ENCODE results near the gene CALML3. TPM values are rescaled to one million over a fixed set of nuclear protein-coding genes. Genes with fewer than 3 reads are reported as not detected.
"Not testable (repeated sequence)": the region's sequence is repeated elsewhere in the genome, so short reads cannot be mapped to it uniquely, and the experiment has no call there.

CALML3 gene
- total RNA-seq, result not detected

DNA sequence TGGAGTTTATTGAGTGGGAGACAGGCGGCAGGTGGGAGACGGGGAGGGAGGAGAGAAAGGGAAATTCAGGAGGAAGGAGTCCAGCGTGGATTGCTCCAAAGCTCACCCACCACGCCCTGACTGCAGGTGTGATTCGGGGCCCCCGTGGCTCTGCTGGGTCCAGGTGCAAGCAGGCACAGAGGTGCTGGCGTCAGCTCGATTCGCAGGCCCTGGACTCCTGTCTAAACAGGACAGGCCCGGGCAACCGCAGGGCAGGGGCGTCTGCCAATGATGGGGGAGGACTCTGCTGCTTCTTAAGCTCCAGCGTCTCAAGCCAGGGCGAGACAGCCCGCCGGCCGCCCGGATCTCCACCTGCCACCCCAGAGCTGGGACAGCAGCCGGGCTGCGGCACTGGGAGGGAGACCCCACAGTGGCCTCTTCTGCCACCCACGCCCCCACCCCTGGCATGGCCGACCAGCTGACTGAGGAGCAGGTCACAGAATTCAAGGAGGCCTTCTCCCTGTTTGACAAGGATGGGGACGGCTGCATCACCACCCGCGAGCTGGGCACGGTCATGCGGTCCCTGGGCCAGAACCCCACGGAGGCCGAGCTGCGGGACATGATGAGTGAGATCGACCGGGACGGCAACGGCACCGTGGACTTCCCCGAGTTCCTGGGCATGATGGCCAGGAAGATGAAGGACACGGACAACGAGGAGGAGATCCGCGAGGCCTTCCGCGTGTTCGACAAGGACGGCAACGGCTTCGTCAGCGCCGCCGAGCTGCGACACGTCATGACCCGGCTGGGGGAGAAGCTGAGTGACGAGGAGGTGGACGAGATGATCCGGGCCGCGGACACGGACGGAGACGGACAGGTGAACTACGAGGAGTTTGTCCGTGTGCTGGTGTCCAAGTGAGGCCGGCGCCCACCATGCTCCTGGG, at the start of gene CALML3:
TSS of gene CALML3 (plus strand) at position 321 of the 920 bp plus-strand sequence. CDS start at position 446, 125 bp downstream.
- H3K4me1 Mint-ChIP-seq (ENCODE audit: low read depth in 2 of 2), result peaks cover 0 to 2% of the 10 kb centered on the region in 2 donors
- no peak within 1 kb of the TSS for H3K4me3 Mint-ChIP-seq
- no peaks in the 10 kb centered on the region for H3K9me3 Mint-ChIP-seq
- H3K27me3 Mint-ChIP-seq, result peaks cover 0 to 2% of the 10 kb centered on the region in 2 donors
- no peaks in the 10 kb centered on the region for H3K36me3 Mint-ChIP-seq
- DNase-seq (ENCODE audit: low spot score), result peak; percentile 54
- no peak within 1 kb of the TSS for H3K27ac Mint-ChIP-seq
- peak in 1 of 2 donors; percentile 17 for ATAC-seq

DNA sequence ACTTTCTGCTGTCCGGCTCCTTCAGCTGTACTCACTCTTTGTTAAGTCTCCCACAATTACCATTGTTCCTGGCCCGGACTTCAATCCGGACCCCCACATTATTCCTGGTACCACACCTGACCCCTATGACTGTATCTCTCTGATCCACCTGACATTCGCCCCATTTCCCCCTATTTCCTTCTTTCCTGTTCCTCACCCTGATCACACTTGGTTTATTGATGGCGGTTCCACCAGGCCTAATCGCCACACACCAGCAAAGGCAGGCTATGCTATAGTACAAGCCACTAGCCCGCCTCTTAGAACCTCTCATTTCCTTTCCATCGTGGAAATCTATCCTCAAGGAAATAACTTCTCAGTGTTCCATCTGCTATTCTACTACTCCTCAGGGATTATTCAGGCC, 49.7 kb upstream of the CALML3 start:
- H3K4me1 Mint-ChIP-seq (ENCODE audit: low read depth in 2 of 2); H3K4me3 Mint-ChIP-seq; H3K27me3 Mint-ChIP-seq; H3K36me3 Mint-ChIP-seq; H3K9me3 Mint-ChIP-seq; ATAC-seq; DNase-seq (ENCODE audit: low spot score); H3K27ac Mint-ChIP-seq: not testable (repeated sequence)

DNA sequence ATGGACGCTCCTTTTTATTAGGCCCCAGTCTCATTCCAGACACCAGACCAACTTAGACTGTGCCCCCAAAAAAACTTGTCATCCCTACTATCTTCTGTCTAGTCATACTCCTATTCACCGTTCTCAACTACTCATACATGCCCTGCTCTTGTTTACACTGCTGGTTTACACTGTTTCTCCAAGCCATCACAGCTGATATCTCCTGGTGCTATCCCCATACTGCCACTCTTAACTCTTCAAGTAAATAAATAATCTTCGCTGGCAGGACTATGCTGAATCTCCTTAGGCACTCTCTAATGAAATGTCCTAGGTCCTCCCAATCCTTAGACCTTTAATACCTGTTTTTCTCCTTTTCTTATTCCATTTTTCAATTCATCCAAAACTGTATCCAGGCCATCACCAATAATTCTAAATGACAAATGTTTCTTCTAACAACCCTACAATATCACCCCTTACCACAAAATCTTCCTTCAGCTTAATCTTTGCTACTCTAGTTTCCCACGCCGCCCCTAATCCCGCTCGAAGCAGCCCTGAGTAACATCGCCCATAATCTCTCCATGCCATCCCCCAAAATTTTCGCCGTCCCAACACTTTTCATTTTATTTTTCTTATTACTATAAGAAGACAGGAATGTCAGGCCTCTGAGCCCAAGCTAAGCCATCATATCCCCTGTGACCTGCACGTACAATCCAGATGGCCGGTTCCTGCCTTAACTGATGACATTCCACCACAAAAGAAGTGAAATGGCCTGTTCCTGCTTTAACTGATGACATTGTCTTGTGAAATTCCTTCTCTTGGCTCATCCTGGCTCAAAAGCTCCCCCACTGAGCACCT, 48.6 kb upstream of the CALML3 start:
- not testable (repeated sequence) for H3K4me1 Mint-ChIP-seq (ENCODE audit: low read depth in 2 of 2); ATAC-seq; H3K9me3 Mint-ChIP-seq; H3K36me3 Mint-ChIP-seq; H3K27ac Mint-ChIP-seq; DNase-seq (ENCODE audit: low spot score); H3K4me3 Mint-ChIP-seq
- peaks cover 8 to 11% of the 10 kb centered on the region in 2 donors for H3K27me3 Mint-ChIP-seq

DNA sequence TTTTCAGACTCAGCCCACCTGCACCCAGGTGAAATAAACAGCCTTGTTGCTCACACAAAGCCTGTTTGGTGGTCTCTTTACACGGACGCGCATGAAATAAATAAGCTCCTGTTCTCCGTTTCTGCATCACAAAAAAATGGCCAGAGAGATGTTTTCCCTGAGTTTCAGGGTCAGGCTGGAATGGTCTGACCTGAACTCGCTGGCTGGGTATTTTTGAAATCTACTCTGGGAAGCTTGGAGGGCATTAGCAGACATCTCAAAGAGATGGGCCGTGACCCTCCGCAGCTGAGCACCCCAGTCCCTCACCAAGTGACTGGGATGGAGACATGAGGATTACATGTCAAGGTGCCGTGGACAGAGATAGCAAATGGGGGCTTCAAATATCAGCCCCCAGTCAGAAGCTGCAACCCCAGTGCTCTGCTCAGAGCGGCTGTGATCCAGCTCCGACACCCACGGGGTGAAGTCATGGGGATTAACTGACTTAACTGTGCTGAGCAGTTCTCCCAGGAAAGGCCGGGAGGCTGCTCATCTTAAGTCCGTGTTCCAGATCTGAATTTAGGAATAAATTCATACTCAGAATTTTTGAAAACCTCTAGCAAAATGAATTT, 47.7 kb upstream of the CALML3 start:
- H3K4me1 Mint-ChIP-seq (ENCODE audit: low read depth in 2 of 2), result no peaks in the 10 kb centered on the region
- no peaks in the 10 kb centered on the region for H3K9me3 Mint-ChIP-seq
- H3K4me3 Mint-ChIP-seq, result no peak overlapping the region
- DNase-seq (ENCODE audit: low spot score), result no peak
- H3K36me3 Mint-ChIP-seq, result no peaks in the 10 kb centered on the region
- peaks cover 5 to 10% of the 10 kb centered on the region in 2 donors for H3K27me3 Mint-ChIP-seq
- no peak overlapping the region for H3K27ac Mint-ChIP-seq
- ATAC-seq, result no peak

DNA sequence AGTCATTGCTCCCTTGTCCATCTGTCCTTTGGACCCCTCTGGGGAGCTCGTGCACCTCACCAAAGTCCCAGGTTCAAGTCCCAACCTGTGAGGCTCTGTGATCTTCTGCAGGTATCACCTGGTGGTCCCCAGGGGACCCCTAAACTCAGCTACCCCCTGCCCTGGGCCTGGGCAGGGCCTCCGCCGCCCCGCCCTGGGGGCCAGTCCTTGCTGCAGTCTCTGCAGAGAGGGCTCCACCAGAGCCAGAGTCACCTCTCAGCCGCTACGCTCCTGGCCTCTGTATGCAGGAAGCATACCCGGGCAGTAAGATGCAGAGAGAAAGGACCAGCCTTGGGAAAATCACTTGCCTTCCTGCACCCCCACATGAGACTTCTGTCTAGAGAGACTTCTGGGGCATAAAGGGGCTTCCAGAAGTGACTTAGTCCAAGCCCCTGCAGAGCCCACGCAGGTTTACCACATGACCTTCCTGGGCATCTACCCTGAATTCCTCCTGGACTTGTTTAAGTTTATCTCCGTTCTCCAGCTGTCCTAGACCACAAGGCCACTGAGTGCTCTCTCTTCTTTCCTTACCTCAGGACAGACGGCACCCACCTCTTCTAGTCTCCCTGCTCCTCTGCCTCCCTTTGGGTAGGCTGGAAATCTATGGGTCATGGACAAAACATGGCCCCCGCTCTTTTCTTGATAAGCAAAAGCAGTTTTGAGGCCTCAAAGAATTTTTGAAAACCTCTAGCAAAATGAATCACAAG, 46.6 kb upstream of the CALML3 start:
- no peak overlapping the region for H3K27ac Mint-ChIP-seq
- peaks cover 5 to 13% of the 10 kb centered on the region in 2 donors for H3K27me3 Mint-ChIP-seq
- H3K9me3 Mint-ChIP-seq, result no peaks in the 10 kb centered on the region
- DNase-seq (ENCODE audit: low spot score), result no peak
- H3K4me3 Mint-ChIP-seq, result no peak overlapping the region
- no peaks in the 10 kb centered on the region for H3K36me3 Mint-ChIP-seq
- no peaks in the 10 kb centered on the region for H3K4me1 Mint-ChIP-seq (ENCODE audit: low read depth in 2 of 2)
- peak; percentile 17 to 57 for ATAC-seq

DNA sequence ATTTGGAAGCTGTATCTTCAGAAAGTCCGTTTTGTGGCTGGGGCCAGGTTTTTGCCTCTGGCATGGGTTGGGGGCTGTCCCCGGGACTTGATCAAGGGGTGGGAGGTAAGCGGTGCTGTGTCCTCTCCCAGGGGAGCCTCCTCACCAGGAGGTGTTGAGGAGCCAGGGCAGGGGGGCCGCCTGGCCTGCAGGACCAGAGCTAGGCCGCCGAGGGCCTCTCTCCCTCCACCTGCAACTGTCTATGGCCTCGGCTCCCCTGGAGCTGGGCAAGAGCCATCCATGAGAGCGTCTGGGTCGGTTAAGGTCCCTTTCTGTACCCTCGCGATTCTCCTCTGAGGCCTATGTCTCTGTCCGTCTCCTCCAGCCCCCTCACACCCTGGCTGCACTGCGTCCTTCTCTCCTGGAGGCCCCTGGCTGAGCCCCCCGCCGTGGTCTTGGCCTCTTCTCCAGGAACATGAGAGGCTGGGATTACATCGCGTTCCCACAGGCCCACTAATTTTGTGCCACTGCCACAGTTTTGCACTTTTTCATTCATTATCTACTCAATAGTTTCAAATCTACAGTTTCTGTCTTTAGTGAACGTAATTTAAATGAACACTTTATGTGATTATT, 46.0 kb upstream of the CALML3 start:
- Mint-ChIP-seq H3K27ac (no peak overlapping the region), H3K27me3 (peaks cover 5 to 13% of the 10 kb centered on the region in 2 donors), H3K36me3 (no peaks in the 10 kb centered on the region), H3K9me3 (no peaks in the 10 kb centered on the region), H3K4me1 (ENCODE audit: low read depth in 2 of 2) (no peaks in the 10 kb centered on the region), H3K4me3 (no peak overlapping the region)
- ATAC-seq (peak in 1 of 2 donors; percentile 45), DNase-seq (ENCODE audit: low spot score) (no peak)

DNA sequence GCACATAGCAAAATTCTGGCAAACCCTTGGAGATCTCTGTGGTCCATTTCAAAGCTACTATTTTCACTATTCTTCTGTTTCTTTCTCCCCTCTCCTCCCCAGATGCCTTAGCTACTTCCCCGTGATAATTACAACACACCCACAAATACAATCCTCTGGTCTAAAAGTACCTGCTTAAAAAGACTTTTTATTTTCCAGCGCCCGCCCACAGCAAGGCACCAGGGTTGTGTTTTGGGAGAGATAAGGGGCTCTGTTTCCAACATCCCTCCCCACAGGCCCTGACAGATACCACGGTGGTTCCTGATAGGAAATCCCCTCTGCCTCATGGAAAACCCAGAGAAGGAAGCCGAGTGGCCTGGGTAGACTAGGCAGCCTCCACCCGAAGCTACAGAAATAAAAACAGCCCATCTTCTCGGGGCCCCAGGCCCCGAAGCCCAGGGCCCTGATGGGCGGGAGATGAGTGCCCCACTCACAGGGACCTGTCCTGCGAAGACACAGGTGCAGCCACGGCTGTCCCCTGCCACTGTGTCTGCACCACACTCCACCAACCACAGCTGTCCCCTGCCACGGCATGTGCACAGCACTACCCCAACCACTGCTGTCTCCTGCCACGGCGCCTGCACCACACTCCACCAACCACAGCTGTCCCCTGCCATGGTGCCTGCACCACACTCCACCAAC, 45.1 kb upstream of the CALML3 start:
- no peaks in the 10 kb centered on the region for H3K9me3 Mint-ChIP-seq
- DNase-seq (ENCODE audit: low spot score), result no peak
- no peaks in the 10 kb centered on the region for H3K4me1 Mint-ChIP-seq (ENCODE audit: low read depth in 2 of 2)
- ATAC-seq, result peak; percentile 45 to 46
- no peak overlapping the region for H3K27ac Mint-ChIP-seq
- no peaks in the 10 kb centered on the region for H3K36me3 Mint-ChIP-seq
- no peak overlapping the region for H3K4me3 Mint-ChIP-seq
- H3K27me3 Mint-ChIP-seq, result peaks cover 3 to 13% of the 10 kb centered on the region in 2 donors

DNA sequence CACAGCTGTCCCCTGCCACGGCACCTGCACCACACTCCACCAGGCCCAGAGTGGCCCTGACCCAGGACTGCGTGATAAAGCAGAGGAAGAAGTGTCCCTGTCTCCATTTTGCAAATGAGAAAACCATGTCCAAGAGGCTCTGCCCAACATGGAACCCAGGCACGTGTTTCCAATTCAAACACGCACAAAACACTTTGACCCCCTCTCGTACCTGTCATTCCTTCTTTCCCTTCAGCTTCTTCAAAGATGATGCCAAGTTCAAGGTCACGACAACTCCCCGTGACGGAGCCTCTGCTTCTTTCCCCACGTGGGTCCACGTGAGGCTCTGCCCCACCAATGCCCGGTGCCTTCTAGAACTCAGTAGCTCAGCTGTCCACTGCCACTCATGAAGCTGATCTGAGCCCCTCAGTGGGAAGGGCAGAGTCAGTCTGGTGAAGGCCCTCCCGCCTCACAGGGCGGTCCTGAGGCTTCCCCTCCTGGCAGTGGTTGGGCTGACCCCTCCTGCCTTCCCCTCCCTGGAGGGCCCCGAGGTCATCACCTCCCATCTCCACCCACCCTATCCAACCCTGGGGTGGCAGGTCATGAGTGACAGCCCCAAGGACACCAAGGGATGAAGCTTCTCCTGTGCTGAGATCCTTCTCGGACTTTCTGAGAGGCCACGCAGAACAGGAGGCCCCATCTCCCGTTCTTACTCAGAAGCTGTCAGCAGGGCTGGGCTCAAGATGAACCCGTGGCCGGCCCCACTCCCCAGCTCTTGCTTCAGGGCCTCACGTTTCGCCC, 44.4 kb upstream of the CALML3 start:
- DNase-seq (ENCODE audit: low spot score), result no peak
- Mint-ChIP-seq H3K27me3 (peaks cover 3 to 13% of the 10 kb centered on the region in 2 donors), H3K27ac (no peak overlapping the region), H3K36me3 (no peaks in the 10 kb centered on the region), H3K9me3 (no peaks in the 10 kb centered on the region), H3K4me1 (ENCODE audit: low read depth in 2 of 2) (no peaks in the 10 kb centered on the region), H3K4me3 (no peak overlapping the region)
- peak in 1 of 2 donors; percentile 18 for ATAC-seq

DNA sequence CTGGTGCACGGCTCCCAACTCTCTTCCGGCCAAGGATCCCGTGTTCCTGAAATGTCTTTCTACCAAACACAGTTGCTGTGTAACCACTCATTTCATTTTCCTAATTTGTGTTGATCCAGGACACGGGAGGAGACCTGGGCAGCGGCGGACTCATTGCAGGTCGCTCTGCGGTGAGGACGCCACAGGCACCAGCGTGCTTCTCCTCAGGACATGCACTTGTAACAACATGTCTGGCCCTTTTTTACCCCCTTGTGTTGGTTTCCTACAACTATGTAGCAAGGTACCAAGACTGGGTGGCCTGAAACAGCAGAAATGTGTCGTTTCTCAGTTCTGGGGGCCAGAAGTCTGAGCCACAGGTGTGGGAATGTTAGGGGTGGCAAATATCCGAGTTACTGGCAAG, 43.6 kb upstream of the CALML3 start:
- DNase-seq (ENCODE audit: low spot score) (no peak), ATAC-seq (no peak)
- no peaks in the 10 kb centered on the region for H3K4me1 Mint-ChIP-seq (ENCODE audit: low read depth in 2 of 2)
- peaks cover 3 to 13% of the 10 kb centered on the region in 2 donors for H3K27me3 Mint-ChIP-seq
- H3K36me3 Mint-ChIP-seq, result no peaks in the 10 kb centered on the region
- H3K4me3 Mint-ChIP-seq, result no peak overlapping the region
- no peaks in the 10 kb centered on the region for H3K9me3 Mint-ChIP-seq
- H3K27ac Mint-ChIP-seq, result no peak overlapping the region

DNA sequence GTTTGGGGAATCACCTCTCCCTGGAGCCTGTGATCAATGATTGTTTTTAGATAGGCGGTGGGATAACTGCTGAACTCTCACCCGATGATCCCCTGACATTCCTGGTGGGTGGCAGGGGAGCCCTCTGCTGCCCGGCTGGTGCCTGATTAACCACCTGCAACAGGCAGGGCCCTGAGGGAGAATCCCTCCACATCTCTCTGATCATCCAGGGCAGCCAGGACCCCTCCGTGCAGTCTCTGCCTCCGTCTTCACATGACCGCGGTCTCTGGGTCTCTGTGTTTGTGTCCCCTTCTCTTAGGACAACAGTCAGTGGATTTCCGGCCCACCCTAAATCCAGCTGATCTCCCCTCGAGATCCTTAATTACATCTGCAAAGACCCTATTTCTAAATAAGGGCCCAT, 42.7 kb upstream of the CALML3 start:
- Mint-ChIP-seq H3K36me3 (no peaks in the 10 kb centered on the region), H3K4me1 (ENCODE audit: low read depth in 2 of 2) (no peaks in the 10 kb centered on the region), H3K4me3 (no peak overlapping the region), H3K27me3 (peaks cover 3 to 13% of the 10 kb centered on the region in 2 donors), H3K27ac (no peak overlapping the region), H3K9me3 (no peaks in the 10 kb centered on the region)
- ATAC-seq (no peak), DNase-seq (ENCODE audit: low spot score) (no peak)

DNA sequence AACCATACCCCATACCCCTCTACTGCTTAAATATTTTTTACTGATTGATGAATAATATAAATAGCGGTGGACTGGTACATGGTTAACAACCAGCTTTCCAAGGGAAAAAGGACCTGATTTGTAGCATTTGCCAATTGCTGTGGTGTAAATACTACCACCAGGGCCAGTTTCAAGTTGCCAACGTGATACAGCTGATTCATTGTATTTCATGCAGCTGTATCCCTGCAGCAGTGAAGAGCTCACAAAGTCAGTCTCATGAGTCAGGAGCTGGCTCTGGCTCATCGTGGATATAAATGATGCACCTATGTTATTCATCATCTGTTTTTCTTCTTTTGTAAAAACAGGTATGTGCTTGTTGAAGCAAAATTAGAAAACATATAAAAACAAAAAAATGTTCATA, 40.6 kb upstream of the CALML3 start:
- Mint-ChIP-seq H3K4me1 (ENCODE audit: low read depth in 2 of 2) (no peaks in the 10 kb centered on the region), H3K36me3 (no peaks in the 10 kb centered on the region), H3K27me3 (peaks cover 3 to 13% of the 10 kb centered on the region in 2 donors), H3K4me3 (no peak overlapping the region), H3K27ac (no peak overlapping the region), H3K9me3 (no peaks in the 10 kb centered on the region)
- ATAC-seq, result no peak
- no peak for DNase-seq (ENCODE audit: low spot score)

DNA sequence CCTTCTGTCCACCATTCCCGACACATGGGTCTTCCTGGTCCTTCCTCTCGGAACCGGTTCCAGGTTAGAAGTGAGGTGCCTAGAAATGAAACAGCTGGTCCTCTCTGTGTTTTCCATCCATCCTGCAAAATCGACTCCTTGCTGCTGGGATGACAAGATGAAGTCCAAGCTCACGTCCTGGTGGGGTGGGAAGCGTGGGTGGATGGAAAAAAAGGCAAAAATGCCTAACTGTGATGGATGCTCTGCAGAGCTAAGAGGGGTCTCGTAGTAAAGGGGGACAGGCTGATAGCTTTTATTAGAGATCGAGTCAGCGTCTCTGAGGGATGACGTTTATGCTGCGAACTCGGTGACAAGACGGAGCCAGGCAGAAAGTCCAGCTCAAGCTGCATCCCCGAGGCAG, 39.5 kb upstream of the CALML3 start:
- H3K27me3 Mint-ChIP-seq, result peaks cover 3 to 13% of the 10 kb centered on the region in 2 donors
- no peak for DNase-seq (ENCODE audit: low spot score)
- no peaks in the 10 kb centered on the region for H3K4me1 Mint-ChIP-seq (ENCODE audit: low read depth in 2 of 2)
- H3K4me3 Mint-ChIP-seq, result no peak overlapping the region
- no peaks in the 10 kb centered on the region for H3K36me3 Mint-ChIP-seq
- no peak for ATAC-seq
- H3K27ac Mint-ChIP-seq, result no peak overlapping the region
- no peaks in the 10 kb centered on the region for H3K9me3 Mint-ChIP-seq
